Cerebellar cortex (tissue), 1 donor: ENCODE data around the gene ME3.
A peak's percentile ranks its signal among the peaks of the same experiment; 100 is the strongest.
"Not testable (repeated sequence)": the region's sequence is repeated elsewhere in the genome, so short reads cannot be mapped to it uniquely, and the experiment has no call there.

Source experiments
- DNase-seq: peaks from one replicate; pipeline ENCODE4 v3.0.0-alpha.2; 2015; ENCODE audit warnings: low spot score

The ME3 gene

GRCh38 chr11:86663761-86664160 lies 8.7 kb downstream of the ME3 start:
- no peak for DNase-seq

GRCh38 chr11:86663291-86663690 lies 9.1 kb downstream of the ME3 start:
- DNase-seq: no peak

DNA sequence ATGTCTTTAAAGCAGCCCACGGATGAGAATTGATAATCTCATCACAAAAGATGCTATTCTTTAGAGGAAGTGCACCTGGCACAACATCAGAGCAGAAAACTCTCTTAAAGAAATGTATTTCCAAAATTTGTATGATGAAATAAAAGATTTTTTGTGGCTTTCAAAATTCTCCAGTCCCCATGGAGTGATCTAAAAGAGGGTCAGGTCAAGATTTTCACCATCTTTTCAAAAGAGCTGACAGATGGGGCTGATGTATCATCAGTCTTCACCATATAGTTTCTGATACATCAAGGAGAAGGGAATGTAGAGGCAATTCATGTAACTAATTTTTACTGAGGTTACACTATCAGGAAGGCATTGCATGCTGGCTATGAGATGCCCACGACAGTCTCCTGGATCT lies 11.7 kb downstream of the ME3 start:
- DNase-seq: no peak

DNA sequence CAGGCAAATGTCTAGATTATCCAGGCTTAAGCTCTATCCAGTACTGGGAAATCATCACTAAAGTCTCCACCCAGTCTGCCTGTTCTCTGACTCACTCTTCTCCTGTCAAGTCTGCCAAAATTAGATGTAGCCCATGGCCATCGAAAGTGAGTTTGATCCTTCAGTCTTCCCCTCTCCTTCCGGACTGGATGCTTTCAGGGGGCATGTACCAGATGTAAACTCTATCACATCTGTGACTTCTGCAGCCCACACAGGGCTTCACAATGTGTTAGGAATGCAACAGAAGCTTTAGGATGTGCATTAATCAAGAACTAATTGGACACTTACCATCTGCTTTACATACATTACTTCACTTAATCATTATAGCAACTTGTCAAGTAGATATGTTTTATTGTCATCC lies 12.3 kb downstream of the ME3 start:
- DNase-seq: no peak

GRCh38 chr11:86658534-86658933 lies 13.9 kb downstream of the ME3 start:
- no peak for DNase-seq

- DNase-seq: not testable (repeated sequence)
Observed at GRCh38 chr11:86645212-86645611, 27.2 kb downstream of the ME3 start.

DNA sequence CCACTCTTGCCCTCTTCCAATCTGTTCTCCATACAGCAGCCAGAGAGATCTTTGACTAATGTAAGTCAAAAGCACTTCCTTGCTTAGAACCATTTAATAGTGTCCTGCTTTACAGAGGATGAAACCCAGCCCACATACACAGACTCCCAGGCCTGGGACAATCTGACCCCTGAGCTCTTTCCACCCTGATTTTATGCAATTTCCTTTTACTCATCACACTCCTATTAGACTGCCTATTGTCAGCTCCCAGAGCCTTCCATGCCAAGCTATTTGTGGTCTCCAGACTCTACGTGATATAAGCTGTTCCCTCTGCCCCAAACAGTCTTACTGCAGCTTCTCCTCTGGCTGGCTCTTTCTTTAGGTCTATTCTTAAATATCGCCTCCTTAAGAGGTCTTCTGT lies 28.1 kb downstream of the ME3 start:
- no peak for DNase-seq

DNA sequence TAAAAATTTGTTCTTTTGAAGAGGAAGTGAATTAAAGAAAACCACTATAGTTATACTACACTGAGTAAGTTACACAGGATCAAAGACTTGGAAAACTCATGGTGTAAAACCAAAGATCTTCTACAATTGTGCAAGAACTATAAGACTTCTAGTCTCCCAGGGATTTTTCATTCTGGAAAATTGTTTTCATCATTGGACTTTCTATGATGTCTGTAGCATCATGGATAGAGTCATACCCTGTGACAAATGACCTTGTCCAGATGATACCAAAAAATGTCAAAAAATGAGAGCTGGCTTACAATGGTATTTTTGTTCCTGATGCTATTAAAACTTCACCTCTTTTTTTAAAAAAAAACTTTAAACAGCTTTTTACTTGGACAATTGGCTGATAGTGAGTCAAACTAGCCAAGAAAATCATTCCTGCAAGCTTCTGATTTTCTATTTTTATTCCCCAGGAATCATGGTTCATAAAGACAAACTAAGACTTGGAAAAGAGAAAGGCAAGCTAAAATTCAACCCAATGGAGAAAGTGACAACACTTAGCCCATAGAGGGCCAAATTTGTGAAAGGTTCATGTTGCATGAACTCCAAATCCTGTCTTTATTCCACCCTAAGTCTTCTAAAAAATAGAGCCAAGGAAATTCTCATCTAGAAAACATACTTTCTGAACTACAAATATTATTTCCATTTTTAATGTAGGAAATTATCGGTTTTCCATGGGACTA lies 30.7 kb downstream of the ME3 start:
- no peak for DNase-seq

GRCh38 chr11:86639137-86639536 lies 33.3 kb downstream of the ME3 start:
- DNase-seq: no peak

DNA sequence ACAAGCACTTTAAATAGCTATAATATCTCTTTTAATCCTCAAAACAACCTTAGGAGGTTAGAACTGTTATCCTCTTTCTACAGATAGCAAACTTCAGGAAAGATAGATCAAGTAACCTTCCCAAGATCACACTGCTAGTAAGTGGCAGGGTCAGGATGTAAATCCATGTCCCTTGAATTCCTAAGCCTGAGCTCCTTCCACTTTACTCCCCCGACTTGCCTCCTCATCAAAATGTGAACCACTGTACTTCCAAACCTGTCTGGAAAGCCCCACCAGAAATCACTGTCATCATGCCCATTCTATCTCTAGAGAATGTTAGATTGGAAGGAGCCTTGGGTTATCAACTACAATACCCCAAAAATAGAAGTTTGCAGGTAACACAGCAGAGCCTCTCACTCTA lies 33.7 kb downstream of the ME3 start:
- no peak for DNase-seq

DNA sequence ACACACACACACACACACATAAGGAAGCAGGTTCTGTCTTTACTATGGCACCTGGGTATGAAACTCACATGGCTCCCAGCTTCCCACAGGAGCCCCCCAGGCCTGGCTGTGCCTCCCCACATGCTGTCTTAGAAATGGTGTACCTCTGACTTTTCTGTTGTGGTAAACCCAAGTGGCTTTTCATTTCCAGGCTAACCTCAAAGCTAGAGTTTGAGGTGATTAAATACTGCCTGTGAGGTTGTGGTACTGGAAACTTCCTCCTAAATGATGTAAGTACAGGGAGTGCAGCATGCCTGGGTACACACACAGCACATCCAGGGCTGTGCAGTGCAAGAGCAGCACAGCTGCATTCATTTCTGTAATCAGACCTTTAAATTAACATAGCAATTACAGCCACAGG lies 34.4 kb downstream of the ME3 start:
- no peak for DNase-seq

DNA sequence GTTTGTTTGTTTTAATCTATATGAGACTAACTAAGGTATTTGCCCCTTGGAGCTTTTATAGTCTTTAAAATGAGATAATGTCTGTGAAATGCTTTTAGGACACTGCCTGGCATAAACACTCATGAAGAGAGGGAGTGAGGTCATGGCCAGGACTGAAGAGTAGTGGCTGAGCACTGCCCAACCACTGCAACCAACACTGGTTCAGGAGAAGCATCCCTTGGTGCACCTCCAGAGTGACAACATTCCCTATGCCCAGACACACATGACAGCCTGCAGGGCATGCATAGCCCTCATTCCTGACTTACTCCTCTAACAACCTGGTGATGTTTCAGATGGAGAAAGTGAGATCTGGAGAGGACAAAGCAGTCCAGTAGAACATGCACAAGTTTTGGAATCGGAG lies 36.1 kb downstream of the ME3 start:
- DNase-seq: no peak

DNA sequence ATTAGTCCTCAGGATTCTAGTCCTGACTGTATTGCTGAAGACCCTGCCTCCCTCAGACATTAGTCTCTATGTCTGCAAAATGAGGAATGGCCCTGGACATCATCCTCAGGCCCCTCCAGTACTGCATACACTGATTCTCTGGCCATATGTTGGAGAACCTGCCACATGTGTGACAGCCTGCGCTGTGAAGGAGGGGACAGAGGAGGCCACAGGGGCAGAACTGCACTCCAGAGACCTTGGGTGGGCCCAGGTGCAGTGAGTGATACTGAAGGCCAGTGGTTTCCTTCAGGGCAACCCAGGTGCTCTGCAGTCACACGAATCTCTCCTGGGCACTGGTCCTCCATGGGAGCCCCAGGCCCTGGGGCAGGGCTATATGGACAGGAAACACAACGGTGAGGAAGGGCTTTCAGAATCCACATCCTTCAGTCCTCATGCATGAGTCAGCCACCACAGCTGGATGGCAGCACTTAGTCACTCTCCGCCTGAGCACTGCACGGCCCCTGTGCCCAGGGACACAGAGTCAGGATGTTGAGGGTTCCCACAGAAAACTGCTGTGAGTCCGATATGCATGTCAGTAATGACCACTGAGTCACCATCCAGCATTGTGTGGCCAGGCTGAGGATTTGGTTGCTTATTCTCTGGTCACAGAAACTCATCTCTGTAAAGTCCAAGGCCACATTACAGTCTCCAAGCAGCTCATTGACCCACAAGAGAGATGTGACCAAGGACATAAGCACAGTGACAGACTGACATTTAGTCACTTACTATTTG lies 39.7 kb downstream of the ME3 start:
- DNase-seq: peak; percentile 27

- DNase-seq: no peak
Observed at GRCh38 chr11:86630229-86630981, 42.0 kb downstream of the ME3 start.

DNA sequence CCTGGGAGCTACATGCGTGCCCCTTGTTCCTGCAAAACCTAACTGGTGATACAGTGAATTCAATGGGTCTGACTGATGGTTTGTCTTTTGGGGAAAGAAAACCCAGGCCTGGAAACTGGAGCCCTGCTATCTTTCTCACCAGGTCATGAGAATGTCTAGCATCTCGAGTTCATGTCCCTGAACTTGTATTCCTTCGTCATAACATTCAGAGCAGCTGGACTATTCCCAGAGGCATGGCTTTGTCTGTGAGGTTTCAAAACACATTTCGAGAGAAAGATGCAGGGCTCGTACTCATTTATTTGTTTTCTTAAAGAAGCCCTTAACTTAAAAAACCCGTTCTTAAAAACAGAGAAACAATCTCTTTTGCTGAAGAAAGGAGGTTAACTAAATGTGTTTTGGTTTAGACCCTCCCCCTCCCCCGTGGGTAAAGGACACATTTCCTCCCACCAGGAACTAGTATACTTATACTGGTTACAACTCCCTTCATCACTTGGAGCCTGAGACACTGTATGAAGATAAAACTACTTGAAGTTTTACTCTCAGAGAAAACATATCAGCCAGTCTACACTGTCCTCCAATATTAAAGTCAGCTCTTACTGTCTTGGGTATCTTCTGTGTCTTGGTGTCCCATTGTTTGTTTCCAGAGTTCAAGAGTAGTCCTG lies 43.2 kb downstream of the ME3 start:
- no peak for DNase-seq

DNA sequence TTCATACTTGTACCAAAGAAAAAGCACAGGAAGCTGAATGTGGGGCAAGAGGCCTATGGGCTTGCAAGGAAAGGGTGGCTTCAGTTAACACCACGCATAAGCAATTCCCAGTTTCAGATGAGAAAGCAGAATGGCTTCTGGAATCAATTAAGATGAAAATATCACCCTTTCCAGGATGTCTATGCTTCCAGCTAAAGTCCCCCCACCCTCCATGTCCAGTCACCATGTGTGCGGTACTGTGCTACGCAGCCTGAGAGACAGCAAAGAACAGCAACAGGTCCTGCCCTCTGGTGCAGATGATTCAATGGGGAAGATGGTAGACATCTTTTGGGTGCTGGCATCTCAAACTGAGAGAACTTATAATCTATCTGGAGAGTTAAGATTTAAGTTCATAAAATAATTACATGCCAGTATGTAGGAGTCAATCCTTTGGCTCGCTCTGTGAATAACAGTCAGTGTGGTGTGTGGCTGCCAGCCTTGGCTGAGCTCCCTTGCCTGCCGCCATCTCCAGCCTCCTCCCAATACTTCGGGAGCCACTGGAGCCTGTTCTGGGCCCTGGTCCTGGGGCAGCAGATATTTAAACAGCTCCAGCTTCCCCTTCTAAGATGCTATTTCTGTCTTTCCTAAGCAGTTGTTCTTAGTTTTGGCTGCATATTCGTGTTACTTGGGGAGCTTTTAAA lies 44.5 kb downstream of the ME3 start:
- no peak for DNase-seq

DNA sequence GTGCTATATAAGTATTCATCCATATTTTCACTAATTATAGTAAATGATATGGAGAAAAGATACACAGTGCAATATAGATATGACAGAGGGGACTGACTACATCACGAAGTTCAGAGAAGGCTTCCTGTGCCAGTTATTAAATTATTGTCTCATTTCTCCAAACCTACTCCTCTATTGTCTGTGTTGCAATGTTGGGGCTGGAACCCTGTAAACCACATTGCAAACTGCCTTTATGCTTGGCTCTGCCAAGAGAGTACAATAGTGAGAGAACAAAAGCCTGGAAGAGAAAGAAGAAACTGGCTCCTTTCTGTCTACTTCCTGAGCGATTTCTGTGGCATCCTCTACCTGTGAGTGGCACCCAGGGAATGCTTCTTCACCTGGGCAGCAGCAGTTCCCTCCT lies 46.4 kb downstream of the ME3 start:
- no peak for DNase-seq

GRCh38 chr11:86625544-86625943 lies 46.9 kb downstream of the ME3 start:
- no peak for DNase-seq

DNA sequence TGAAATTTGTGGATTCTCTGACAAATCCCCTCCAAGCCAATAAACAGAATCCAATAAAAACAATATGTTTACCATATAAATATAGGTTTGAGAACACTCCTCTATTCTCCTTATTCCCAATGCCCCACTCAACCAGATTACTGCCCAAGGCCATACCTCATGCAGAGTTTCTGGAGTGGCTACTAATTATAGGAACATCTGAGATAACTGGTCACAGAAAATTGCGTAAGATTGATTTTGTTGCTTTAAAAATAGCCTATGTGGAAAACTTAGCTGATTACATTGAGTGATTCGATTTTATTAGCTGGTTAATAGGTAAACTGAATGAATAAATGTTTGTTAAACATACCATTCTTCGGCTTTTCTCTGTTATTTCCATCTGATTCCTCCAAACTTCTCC lies 48.0 kb downstream of the ME3 start:
- DNase-seq: no peak

- DNase-seq: no peak
Observed at GRCh38 chr11:86623736-86624135, 48.7 kb downstream of the ME3 start.

- DNase-seq: no peak
Observed at GRCh38 chr11:86623041-86623621, 49.3 kb downstream of the ME3 start.

GRCh38 chr11:86621854-86622253 lies 50.6 kb downstream of the ME3 start:
- no peak for DNase-seq
